HG03565 (cell line): ENCODE measurements around the gene APOL5.
"Not testable (repeated sequence)": the region's sequence is repeated elsewhere in the genome, so short reads cannot be mapped to it uniquely, and the experiment has no call there.

Source experiments
- ATAC-seq: cut with Tn5 transposase; IDR thresholded peaks from one replicate; pipeline ENCODE4 v1.9.1; 2021; ENCODE audit warnings: mild to moderate bottlenecking, moderate library complexity; ENCODE audit not compliant: unreplicated experiment

The APOL5 gene

GRCh38 chr22:35708917-35709316 lies 8.8 kb upstream of the APOL5 start:
- no peak for ATAC-seq

- ATAC-seq: no peak
Observed at GRCh38 chr22:35711336-35711735, 6.3 kb upstream of the APOL5 start.

- ATAC-seq: no peak
Observed at GRCh38 chr22:35712672-35713071, 5.0 kb upstream of the APOL5 start.

GRCh38 chr22:35719212-35719875 lies 1.7 kb downstream of the APOL5 start:
- no peak for ATAC-seq

GRCh38 chr22:35721960-35722359 lies 4.3 kb downstream of the APOL5 start:
- no peak for ATAC-seq

GRCh38 chr22:35725521-35725920 lies 7.8 kb downstream of the APOL5 start:
- ATAC-seq: no peak

GRCh38 chr22:35726398-35726797 lies 8.7 kb downstream of the APOL5 start:
- no peak for ATAC-seq

- no peak for ATAC-seq
Observed at GRCh38 chr22:35726933-35727332, 9.3 kb downstream of the APOL5 start.

GRCh38 chr22:35727436-35727835 lies 9.8 kb downstream of the APOL5 start:
- no peak for ATAC-seq

- ATAC-seq: no peak
Observed at GRCh38 chr22:35728639-35729308, 11.1 kb downstream of the APOL5 start.

GRCh38 chr22:35729309-35729698 lies 11.6 kb downstream of the APOL5 start:
- ATAC-seq: no peak

- no peak for ATAC-seq
Observed at GRCh38 chr22:35731321-35731720, 13.6 kb downstream of the APOL5 start.

- no peak for ATAC-seq
Observed at GRCh38 chr22:35732116-35732515, 14.4 kb downstream of the APOL5 start.

- ATAC-seq: no peak
Observed at GRCh38 chr22:35733036-35733435, 15.4 kb downstream of the APOL5 start.

GRCh38 chr22:35733791-35734516 lies 16.3 kb downstream of the APOL5 start:
- no peak for ATAC-seq

GRCh38 chr22:35734517-35734827 lies 16.8 kb downstream of the APOL5 start:
- no peak for ATAC-seq

- ATAC-seq: no peak
Observed at GRCh38 chr22:35735542-35735941, 17.9 kb downstream of the APOL5 start.

GRCh38 chr22:35736166-35736565 lies 18.5 kb downstream of the APOL5 start:
- ATAC-seq: no peak

GRCh38 chr22:35736701-35737100 lies 19.0 kb downstream of the APOL5 start:
- ATAC-seq: no peak

- ATAC-seq: not testable (repeated sequence)
Observed at GRCh38 chr22:35737886-35738285, 20.2 kb downstream of the APOL5 start.

- no peak for ATAC-seq
Observed at GRCh38 chr22:35739076-35739930, 21.6 kb downstream of the APOL5 start.
